GM12878 (cell line): ENCODE data around the gene NFKBIZ. TPM values are rescaled to one million over a fixed set of nuclear protein-coding genes. Genes with fewer than 3 reads are reported as not detected.

Experiments
- ATAC-seq: fragments of 200-7000 bp; cut with Tn5 transposase; 3 replicates; pipeline ENCODE4 v1.9.1; 2020; ENCODE audit warnings: mild to moderate bottlenecking, moderate library complexity
- BruUV-seq: library from RNA; stranded (reverse); fragments of 400-500 nt; replicated peaks from 2 replicates; lab custom pipeline; 2021; lab: Mats Ljungman, UMichigan
- CTCF ChIA-PET: fragments of 300-600 bp; sonication (Branson Sonifier 250); formaldehyde crosslinking; extraction: SDS; loops from one replicate; lab custom pipeline; 2021; ENCODE audit warnings: inconsistent platforms; lab: Yijun Ruan, JAX
- POLR2A ChIA-PET: fragments of 350-600 bp; formaldehyde crosslinking; extraction: SDS; loops from one replicate; lab custom pipeline; 2021; ENCODE audit warnings: inconsistent platforms; lab: Charles Lee
- RAD21 ChIA-PET: fragments of 300-600 bp; sonication (Branson Sonifier 250); formaldehyde crosslinking; loops from one replicate; lab custom pipeline; 2023; ENCODE audit warnings: antibody characterized with exemption; ENCODE audit not compliant: unreplicated experiment; lab: Charles Lee
- SMC1A ChIA-PET: fragments of 300-600 bp; sonication (Branson Sonifier 250); formaldehyde crosslinking; loops from one replicate; lab custom pipeline; 2023; ENCODE audit not compliant: unreplicated experiment, uncharacterized antibody; lab: Charles Lee
- DNase-seq: peaks from one replicate; pipeline ENCODE4 v3.0.0-alpha.2; 2011; ENCODE audit warnings: low read depth, low spot score
- FAIRE-seq: peaks from 3 replicates; lab custom pipeline; 2011; peaks lifted over from hg19 to GRCh38; lab: Jason Lieb, UNC
- H2AFZ ChIP-seq: 2 replicates; pipeline ENCODE4 v1.6.0; 2011; ENCODE audit warnings: low read depth, low read length, control low read depth; ENCODE audit not compliant: control insufficient read depth
- H3K27ac ChIP-seq: 2 replicates; pipeline ENCODE4 v1.5.1; 2011; ENCODE audit warnings: control low read depth; ENCODE audit not compliant: control insufficient read depth, insufficient read depth
- H3K27me3 ChIP-seq, 2 experiments: replicated peaks in 1 of 2; 2 replicates each; pipeline versions ENCODE4 v1.6.0 to v1.6.1; 2011; ENCODE audit warnings: low read length in 1 of 2; ENCODE audit not compliant: control insufficient read depth in 2 of 2, insufficient read depth in 2 of 2
- H3K36me3 ChIP-seq, 2 experiments: 2 replicates each; pipeline ENCODE4 v1.5.1; 2011; ENCODE audit warnings: low read length in 1 of 2; ENCODE audit not compliant: control insufficient read depth in 2 of 2, insufficient read depth in 2 of 2
- H3K4me1 ChIP-seq: 2 replicates; pipeline ENCODE4 v1.6.1; 2011; ENCODE audit warnings: mild to moderate bottlenecking, low read length, moderate library complexity, mixed read lengths; ENCODE audit not compliant: control insufficient read depth, insufficient read depth
- H3K4me2 ChIP-seq: 2 replicates; pipeline ENCODE4 v1.6.0; 2011; ENCODE audit warnings: control low read depth; ENCODE audit not compliant: control insufficient read depth, insufficient read depth
- H3K4me3 ChIP-seq: fragments of 200-600 bp; sonication (generic); 2 replicates; pipeline ENCODE4 v1.5.1; 2016
- H3K79me2 ChIP-seq: 2 replicates; pipeline ENCODE4 v1.6.0; 2011; ENCODE audit warnings: low read length; ENCODE audit not compliant: control insufficient read depth, insufficient read depth
- H3K9ac ChIP-seq: 2 replicates; pipeline ENCODE4 v1.8.0; 2011; ENCODE audit warnings: low read length, control low read depth, mixed read lengths; ENCODE audit not compliant: control insufficient read depth, insufficient read depth
- H3K9me3 ChIP-seq: replicated peaks from 3 replicates; pipeline ENCODE4 v1.5.1; 2011; ENCODE audit warnings: mild to moderate bottlenecking, low read length; ENCODE audit not compliant: control insufficient read depth, insufficient read depth
- H4K20me1 ChIP-seq: 2 replicates; pipeline ENCODE4 v1.6.0; 2011; ENCODE audit not compliant: control insufficient read depth, insufficient read depth
- WGBS: methylation state at CpG from one replicate; pipeline ENCODE4 v1.1.6; 2016; ENCODE audit warnings: low lambda C conversion rate; ENCODE audit not compliant: insufficient replicate concordance, insufficient coverage; ENCODE audit errors: missing lambda C conversion rate; 5-methylcytosine and 5-hydroxymethylcytosine counted together
- in situ Hi-C: fragments of 300-500 bp; cut with MboI; formaldehyde crosslinking; loops from 9 replicates; pipeline ENCODE4 v1.14.3; 2018; ENCODE audit warnings: mixed read lengths
- intact Hi-C: fragments of 100-400 bp; cut with micrococcal nuclease; formaldehyde crosslinking; loops from one replicate; pipeline ENCODE4 v1.14.2; 2022; ENCODE audit not compliant: unreplicated experiment
- polyA plus RNA-seq, 11 experiments: library from polyadenylated mRNA; depleted of rRNA in 4 of 11; unstranded in 6 of 11; stranded (reverse) in 5 of 11; fragments of >200 nt; fragmentation: Nextera tagmentation in 4 of 11; fragmentation: Illumina TruSeq in 1 of 11; extraction: Ambion mirVana in 4 of 11; extraction: Trizol in 1 of 11; gene quantifications; 1 replicate in 1 of 11; 2 replicates in 10 of 11; pipeline versions ENCODE4 v1.2.1 to v1.2.3, GENCODE V29; 2011 to 2016; ENCODE audit warnings: inconsistent platforms in 2 of 11, missing spikeins in 2 of 11, low read depth in 1 of 11
- total RNA-seq, 4 experiments: library from RNA; depleted of rRNA in 3 of 4; stranded (reverse); fragments of >200 nt in 3 of 4; fragmentation: Illumina TruSeq in 1 of 4; extraction: Trizol in 1 of 4; gene quantifications; 2 replicates each; pipeline versions ENCODE4 v1.2.1 to v1.2.3, GENCODE V29; 2013 to 2021
- TF ChIP-seq, protein P1 (sequence below): fragments of 450-650 bp; IDR thresholded peaks from 2 replicates; pipeline ENCODE4 v1.6.1; 2017; ENCODE audit warnings: mild to moderate bottlenecking, low read depth, inconsistent platforms; ENCODE audit not compliant: poor library complexity, severe bottlenecking

Gene NFKBIZ
- total and polyA plus RNA-seq, 10 of the 15 experiments (the other 5 are each of a cell fraction or from before 2014, with no cell fraction given), result 6.3 to 53.8 (median 17.3) TPM

DNA sequence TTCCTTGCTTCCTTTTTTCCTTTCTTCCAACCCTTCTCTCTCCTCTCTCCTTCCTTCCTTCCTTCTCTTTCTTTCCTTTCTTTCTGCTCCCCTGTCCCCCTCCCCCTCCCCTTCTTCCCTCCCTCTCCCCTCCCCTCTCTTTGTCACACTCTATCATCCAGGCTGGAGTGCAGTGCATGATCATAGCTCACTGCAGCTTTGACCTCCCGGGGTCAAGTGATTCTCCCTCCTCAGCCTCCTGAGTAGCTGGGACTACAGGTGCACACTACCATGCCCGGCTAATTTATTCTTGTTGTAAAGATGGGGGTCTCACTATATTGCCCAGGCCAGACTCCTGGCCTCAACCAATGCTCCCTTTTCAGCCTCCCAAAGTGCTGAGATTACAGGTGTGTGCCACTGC lies 18.7 kb downstream of the NFKBIZ start:
- DNase-seq (no peak), FAIRE-seq (no peak), ATAC-seq (no peak)
- H3K27ac ChIP-seq, result no peak overlapping the region
- ChIA-PET RAD21 (interaction anchor here (0.7 to 1.6 kb wide), 3 partner anchors 91 to 361 kb away, joined by 3 to 4 read pairs (median 4); no protein-coding TSS in a partner anchor), CTCF (interaction anchor here (0.8 to 1.5 kb wide), 5 partner anchors 14 to 358 kb away, joined by 3 to 5 read pairs (median 4); no protein-coding TSS in a partner anchor), SMC1A (interaction anchor here (1.0 to 2.4 kb wide), 9 partner anchors 9 to 357 kb away, joined by 3 to 11 read pairs (median 5); no protein-coding TSS in a partner anchor), POLR2A (interaction anchor here (0.8 to 1.4 kb wide), 3 partner anchors 11 to 28 kb away, joined by 3 read pairs; no protein-coding TSS in a partner anchor)
- no peaks in the 10 kb centered on the region for H3K27me3 ChIP-seq
- H3K9me3 ChIP-seq, result no peaks in the 10 kb centered on the region
- no TSS peak for BruUV-seq
- H3K4me2 ChIP-seq, result no peak overlapping the region
- no peak overlapping the region for H3K4me3 ChIP-seq
- intact Hi-C loops (no loop called here), in situ Hi-C loops (no loop called here)
- H3K79me2 ChIP-seq, result no peaks in the 10 kb centered on the region
- H3K36me3 ChIP-seq, result no peaks in the 10 kb centered on the region
- H2AFZ ChIP-seq, result no peak overlapping the region
- H3K9ac ChIP-seq, result no peak overlapping the region
- WGBS, result 100% methylated on average over 2 of the region's 2 CpGs
- no peaks in the 10 kb centered on the region; the same call in 1 of the 2 replicates for H3K4me1 ChIP-seq
- TF ChIP-seq, protein P1, sequence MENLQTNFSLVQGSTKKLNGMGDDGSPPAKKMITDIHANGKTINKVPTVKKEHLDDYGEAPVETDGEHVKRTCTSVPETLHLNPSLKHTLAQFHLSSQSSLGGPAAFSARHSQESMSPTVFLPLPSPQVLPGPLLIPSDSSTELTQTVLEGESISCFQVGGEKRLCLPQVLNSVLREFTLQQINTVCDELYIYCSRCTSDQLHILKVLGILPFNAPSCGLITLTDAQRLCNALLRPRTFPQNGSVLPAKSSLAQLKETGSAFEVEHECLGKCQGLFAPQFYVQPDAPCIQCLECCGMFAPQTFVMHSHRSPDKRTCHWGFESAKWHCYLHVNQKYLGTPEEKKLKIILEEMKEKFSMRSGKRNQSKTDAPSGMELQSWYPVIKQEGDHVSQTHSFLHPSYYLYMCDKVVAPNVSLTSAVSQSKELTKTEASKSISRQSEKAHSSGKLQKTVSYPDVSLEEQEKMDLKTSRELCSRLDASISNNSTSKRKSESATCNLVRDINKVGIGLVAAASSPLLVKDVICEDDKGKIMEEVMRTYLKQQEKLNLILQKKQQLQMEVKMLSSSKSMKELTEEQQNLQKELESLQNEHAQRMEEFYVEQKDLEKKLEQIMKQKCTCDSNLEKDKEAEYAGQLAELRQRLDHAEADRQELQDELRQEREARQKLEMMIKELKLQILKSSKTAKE, result no peak
- H4K20me1 ChIP-seq, result no peaks in the 10 kb centered on the region
